ENCODE measurements around the gene BRI3.
A peak's percentile ranks its signal among the peaks of the same experiment; 100 is the strongest.

Gene BRI3

GRCh38 chr7:98254516-98254915, 27.0 kb upstream of the BRI3 start:
- DNase-seq, result no peak

- peak; percentile 80 for DNase-seq
These were observed 26.4 kb upstream of the BRI3 start for GRCh38 chr7:98254951-98255610.

- DNase-seq, result no peak
These were observed 25.1 kb upstream of the BRI3 start for GRCh38 chr7:98256431-98256830.

DNA sequence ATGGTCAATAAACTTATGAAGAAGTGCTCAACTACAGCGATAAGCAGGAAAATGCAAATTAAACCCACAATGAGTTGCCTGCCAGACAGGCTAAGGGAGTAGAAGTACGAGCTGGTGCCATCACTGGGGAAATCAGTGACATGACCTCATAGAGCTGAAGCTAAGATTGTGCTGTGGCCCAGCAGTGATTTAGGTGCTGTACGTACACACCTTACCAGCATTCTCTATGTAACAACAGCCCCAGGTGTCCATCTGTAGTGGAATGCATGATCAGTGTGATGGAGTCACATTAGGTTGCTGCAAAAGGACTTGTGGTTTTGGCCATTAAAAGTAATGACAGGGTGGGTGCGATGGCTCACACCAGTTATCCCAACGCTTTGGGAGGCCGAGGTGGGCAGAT, 23.8 kb upstream of the BRI3 start:
- no peak for DNase-seq

GRCh38 chr7:98265841-98266271, 15.6 kb upstream of the BRI3 start:
- DNase-seq, result no peak

DNA sequence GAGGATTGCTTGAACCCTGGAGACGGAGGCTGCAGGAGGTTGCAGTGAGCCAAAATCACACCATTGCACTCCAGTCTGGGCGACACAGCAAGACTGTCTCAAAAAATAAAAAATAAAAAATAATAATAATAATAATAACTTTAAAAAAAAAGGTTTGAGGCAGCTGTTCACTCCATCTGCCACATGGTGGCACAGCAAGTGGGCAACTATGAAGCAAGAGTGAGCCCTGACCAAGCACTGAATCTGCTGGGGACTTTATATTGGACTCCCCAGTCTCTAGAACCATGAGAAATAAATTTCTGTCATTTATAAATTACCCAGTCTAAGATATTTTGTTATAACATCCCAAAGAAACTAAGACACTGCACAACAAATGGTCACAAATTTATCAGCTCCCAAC, 14.6 kb upstream of the BRI3 start:
- peak; percentile 41 for DNase-seq

DNA sequence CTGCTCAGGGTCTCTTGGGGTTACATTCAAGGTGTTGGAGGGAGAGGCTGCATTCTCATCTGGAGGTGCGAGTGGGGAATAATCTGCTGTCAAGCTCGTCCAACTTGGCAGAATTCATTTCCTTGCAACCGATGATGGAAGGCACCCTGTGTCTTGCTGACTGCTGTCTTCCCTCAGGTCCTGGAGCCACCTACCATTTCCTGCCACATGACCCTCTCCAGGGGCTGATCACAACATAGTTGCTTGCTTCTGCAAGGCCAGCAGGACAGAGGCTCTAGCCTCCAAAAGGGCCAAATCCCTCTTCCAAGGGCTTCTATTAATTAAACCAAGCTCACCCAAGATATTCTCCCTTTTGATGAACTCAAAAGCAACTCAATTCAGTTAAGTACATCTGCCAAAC, 14.2 kb upstream of the BRI3 start:
- DNase-seq, result no peak

GRCh38 chr7:98276241-98276761, 5.2 kb upstream of the BRI3 start:
- DNase-seq, result peak; percentile 85

DNA sequence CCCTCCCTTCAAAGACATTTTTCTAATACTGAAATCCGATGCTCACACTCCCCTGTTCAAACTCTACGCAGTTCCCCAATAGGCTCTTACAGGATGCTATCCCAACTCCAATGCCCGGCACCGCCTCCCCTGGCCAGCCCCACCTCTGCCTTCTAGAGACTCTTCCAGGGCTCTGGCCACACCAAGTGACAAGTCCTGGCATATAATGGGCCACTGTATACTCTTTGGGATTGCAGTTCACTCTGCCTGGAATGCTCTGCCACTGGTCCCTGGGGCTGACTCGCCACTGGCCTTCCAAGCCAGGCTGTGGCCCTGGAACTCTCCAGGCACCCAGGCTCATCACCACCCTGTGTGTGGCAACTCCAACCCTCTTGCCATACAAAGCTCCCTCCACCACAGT, 3.1 kb upstream of the BRI3 start:
- no peak for DNase-seq

- no peak for DNase-seq
These were observed 2.5 kb upstream of the BRI3 start for GRCh38 chr7:98278936-98279335.

- no peak for DNase-seq
These were observed 1.2 kb upstream of the BRI3 start for GRCh38 chr7:98280296-98280695.

DNA sequence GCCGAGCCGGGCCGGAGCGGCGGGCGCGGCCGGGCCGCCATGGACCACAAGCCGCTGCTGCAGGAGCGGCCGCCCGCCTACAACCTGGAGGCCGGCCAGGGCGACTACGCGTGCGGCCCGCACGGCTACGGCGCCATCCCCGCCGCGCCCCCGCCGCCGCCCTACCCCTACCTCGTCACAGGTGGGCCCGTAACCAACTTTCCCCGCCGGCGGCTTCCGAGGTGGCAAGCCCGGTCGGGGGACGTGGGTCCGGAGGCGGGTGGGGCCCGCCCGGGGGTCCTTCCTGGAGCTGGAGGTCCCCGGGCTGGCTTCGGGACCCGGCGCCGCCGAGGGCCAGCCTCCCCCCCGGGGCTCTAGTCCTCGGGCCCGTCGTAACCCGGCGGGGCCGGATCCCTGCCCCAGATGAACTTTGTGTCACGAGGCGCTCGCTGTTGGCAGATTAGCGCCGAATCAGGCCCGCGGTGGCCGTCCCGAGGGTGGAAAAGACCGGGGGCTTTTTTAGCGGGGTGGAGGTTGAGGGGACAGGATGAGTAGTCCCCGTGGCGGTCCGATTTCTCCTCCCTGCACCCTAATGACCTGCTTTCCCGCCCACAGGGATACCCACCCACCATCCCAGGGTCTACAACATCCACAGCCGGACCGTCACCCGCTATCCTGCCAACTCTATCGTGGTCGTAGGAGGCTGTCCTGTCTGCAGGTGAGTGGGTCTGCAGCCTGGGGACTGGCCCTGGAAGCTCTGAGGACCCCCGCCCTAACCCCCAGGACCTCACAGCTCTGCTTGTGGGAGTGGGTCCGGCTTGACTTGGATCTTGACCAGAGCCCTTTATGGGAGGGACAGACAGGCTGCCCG, 496 bp downstream of the BRI3 start:
- DNase-seq, result no peak

- DNase-seq, result no peak
These were observed 1.2 kb downstream of the BRI3 start for GRCh38 chr7:98282703-98283102.

DNA sequence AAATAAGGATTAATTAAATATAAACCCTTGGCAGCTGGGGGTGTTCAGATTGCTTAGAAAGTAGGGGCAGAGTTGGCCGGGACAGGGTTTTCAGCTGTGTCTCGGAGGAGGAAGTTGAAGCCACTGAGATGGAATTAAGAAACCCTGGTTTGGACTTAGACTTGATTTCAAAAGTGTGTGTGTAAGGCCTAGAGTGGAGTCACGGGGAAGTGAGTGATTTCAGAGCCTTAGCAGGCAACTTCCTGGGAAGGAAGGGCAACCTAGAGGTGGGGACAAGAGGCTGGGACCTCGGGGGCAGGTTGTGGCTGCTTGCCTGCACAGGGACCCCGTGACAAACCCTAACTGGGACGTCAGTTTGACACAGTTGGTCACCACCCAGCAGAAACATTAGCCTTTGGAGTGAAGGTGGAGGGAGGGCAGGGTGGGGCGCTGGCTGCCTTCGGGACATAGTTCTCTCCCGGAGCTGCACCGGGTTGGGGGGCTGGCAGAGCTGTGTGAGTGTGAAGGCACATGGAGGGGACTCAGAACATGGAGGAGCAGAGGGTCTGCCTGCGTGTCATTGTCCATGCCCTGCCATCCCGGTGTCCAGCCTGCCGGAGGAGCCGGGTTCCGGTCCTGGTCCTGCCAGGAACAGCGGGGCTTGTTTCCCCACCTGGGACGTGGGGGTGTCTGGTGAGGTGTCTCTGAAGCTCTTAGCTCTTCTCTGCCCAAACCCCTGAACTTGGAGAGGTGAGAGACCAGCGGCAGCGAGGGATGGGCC, 1.8 kb downstream of the BRI3 start:
- DNase-seq, result peak; percentile 92

DNA sequence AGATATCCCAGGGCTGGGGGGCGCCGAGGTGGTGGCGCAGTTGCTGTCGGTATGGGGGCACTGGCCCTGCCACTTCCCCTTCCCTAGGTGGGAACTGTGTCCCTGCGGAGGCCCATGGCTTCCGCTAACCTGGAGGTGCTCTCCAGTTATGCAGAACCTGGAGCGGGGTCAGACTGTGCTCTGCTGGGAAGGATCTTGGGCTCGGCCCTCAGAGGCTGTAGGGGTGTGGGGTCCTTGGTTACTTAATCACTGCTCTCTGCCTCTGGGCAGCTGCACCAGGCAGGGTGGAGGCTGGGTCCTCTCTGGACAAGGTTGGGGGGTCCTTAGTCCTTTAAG, 2.4 kb downstream of the BRI3 start:
- DNase-seq, result no peak

GRCh38 chr7:98284335-98285036, 3.0 kb downstream of the BRI3 start:
- peak; percentile 75 for DNase-seq

DNA sequence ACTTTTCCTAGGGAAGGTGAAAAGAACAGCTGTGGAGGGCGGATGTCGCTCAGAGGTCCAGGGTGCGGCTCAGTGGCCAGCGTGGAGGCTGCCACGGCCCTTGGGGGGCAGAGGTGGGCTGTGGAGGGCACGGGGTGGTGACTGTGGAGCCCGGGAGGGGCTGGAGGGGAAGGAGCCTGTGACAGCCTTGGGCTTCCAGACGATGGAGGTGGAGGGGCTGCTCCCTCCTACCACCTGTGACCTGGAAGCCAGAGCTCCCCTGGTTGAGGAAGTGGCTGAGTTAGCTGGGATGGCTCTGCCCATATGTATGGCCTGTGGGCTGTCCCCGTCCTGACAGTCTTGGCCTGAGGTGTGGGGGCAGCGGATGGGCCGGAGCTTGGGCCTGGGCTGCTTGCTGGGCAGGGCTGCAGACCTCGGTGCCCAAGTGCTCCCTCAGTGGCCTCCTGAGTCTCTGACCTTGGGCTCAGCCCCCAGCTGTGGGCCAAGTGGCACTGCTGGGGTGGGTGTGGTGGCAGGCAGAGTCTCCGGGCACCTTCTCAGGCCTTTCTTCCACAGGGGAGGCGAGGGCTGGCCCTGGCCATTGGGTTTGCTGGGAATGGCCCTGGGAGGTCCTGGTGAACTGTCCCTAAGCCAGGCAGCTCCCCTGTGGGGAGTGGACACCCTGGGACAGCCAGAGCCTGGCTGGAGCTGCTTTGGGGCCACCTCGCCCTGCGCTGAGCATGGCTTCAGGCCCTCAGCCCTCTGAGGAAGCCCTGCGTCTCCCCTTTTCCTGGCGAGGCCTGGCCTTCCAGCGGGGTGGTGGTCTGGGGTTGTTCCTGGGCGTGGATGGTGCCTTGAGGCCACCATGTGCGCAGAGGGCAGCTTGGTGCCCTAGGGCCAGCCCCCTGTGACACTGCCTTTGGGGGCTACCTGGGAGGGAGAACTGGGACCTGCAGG, 3.9 kb downstream of the BRI3 start:
- DNase-seq, result no peak

DNA sequence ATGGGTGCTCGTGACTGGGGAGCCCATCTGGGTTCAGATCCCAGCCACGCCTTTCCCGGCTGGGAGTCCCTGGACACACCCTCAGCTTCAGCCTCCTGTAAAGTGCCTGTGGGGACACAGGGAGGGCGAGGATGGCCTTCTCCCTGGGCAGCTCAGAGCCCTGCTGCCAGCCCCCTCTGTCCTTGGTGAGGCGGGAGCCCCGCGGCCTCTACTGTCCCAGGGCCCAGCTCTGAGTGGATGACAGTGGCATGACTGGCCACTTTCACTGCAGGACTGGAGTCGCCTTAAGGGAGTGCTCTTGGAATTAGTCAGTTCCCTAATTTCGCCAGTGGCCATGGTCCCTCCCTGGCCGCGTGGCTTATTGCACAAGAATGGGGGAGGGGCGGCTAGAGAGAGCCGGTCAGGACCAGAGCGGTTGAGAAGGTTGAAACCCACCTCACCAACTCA, 4.6 kb downstream of the BRI3 start:
- peak; percentile 74 for DNase-seq

DNA sequence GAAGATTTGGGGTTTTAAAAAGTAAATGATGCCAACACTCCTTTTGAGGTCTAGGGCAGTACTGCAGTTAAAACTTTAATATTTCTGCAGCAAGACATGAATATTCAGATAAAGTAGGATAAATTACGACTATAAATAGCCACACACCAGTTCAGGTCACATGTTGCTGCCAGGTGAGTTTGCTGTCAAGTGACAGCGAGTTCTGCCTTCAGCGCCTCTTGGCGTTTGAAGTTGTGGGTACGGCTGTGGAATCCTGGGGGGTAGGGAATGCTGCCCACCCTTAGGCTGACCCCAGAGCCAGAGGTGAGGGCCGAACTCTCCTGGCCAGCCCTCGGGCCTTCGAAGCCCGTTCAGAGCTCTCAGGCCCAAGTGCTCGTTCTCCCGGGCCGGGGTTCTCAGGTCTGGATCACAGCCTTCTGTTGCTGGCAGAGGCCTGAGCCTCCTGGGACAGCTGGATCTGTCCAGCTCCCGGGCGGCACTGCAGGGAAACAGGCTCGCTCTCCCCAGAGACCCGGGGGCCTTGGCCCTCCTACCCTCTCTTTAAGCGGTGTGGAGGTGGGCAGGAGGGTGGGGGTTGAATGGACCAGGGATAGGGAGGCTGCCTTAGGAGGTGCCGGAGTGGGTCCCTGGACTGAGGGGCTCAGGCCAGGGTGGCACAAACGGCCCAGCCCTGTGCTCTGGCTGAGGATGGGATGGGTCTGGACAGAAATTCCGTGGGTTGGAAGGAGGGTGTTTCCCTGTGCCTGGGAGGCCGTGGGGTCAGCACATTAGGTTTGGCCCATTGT, 5.4 kb downstream of the BRI3 start:
- no peak for DNase-seq

- no peak for DNase-seq
These were observed 6.0 kb downstream of the BRI3 start for GRCh38 chr7:98287486-98287959.
